NOMO-1 treated with dmso at 0.1 percent for 144 hours (cell line): ENCODE measurements around the gene NOL3.

ENCODE experiments used
- DNase-seq: peaks from one replicate; lab custom pipeline; 2025; ENCODE audit not compliant: unreplicated experiment; lab: John Stamatoyannopoulos, UW

Gene NOL3

DNA sequence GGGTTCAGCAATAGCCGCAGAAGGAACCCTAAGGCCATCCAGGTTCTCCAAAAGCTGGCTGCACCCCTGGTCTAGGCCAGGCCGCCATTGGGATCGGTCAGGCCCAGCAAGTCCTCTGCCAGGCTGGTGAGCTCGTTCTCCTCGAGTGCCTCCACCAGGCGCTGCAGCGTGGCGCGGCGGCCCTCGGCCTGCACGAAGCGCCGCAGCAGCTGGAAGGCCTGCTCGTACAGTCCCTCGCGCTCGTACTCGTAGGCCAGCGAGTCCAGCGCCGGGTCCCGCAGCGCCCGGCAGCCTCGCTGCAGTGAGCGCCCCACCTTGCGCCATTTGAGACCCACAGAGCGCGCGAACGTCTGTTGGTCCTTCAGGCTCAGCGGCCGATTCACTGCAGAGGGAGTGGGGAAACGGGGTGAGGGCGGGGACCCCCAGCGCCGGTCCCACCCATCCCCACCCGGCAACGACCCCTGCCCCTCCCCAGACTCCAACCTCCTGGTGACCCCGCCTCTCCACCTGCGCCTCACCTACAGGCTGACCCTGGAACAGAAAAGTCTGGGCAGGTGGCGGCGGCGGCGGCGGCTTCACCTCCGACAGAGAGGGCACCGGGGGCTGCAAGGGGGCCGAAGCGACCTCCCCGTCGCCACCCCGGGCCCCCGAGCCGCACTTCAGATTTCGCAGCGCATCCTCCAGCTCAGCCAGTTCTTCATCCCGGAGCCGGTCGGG lies 15.6 kb upstream of the NOL3 start:
- DNase-seq, result no peak

DNA sequence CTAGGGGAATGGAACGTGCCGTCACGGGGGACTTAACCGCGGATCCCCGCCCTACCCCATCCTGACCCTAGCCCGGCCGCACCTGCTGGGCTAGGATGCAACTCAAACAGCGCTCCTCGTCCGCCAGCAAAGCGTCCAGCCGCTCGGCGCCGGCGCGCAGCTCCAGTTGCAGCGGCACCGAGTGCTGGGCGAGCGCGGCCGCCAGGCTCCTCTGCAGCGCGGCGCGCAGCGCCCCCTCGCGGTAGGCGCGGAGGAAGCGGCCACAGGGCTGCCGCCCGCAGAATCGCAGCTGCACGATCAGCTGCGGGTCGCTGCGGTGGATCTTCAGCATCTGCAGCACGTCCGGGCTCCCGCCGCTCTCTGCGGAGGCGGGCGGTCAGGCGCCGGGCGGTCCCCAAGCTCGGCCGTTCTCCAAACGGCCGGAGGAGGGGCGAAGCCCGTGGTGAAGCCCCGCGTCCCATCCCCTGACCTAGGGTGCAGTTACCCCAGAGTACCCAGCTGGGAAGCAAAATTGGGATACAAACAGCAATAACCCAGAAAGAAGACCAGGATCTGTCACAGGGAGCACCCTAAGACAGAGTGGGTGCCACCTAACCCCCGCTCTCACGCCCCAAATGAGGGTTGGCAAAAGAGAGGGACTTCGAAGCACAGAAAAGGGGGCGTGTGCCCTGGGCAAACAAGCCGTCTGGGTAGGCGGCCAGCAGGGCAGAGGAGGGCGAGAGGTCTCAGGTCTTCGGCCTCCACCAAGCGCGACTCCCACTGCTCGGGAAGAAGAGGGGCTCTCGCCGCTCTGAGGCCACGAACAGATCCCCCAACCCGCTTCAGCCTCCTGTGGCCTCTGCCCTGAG lies 14.8 kb upstream of the NOL3 start:
- DNase-seq, result peak; percentile 52

DNA sequence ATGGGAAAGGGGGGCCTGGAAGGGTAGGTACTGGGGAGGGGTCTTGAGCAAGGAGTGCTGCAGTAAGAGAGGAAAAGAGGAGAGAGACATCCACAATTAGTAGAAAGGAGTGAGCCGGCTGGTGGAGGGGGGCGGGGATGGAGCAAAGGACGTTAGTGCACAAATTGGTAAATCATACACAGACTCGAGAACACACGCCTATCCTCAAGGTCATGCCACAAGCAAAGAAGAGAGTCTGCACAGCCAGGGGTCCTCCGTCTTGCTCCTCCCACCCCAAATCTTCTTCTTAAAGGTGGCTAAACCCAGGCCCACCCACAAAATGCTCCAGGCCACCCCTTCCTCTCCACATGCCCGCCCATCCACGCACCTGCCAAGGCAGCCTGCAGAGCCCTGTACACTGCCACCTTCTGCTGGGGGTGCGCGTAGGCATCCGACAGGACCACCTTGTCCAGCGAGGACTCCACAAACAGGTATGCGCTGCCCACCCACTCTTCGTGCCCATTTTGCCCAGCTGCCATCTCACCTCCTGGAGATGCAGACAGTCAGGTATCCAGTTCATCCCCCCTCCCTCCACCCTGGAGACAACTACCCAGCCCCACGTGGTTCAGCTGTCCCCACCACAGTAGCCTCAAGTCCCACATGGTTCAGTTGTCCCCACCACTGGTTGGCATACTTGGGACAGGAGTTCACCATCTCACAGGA lies 14.0 kb upstream of the NOL3 start:
- DNase-seq, result no peak

DNA sequence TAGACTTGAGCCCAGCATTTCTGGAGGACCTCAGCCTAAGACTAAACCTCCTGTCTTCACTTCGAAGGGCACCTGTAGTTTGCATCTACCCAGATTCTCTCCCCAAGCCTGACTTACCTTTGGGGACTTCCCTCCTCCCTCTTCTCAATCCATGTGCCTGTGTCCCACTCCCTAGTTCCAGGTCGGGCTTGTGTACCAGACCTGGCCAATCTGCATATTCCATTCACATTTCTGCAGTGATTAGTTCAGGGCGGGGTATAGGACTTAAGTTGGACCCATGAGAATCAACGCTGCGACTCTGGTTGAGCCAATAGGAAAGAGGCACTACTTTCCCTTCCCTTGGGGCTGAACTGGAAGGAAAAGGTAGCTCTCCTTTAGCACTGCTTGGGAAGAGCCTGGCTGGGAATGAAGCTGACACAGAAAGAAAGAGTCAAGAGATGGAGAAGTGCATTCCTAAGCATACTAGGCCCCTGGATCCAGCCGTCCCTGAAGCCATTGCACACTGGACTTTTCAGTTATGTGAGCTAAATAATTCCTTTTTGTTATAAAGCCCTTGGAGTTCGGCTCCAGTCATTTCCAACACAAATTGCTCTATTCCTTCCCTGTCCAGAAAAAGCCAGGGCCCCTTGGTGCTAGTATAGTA lies 13.1 kb upstream of the NOL3 start:
- DNase-seq, result no peak

DNA sequence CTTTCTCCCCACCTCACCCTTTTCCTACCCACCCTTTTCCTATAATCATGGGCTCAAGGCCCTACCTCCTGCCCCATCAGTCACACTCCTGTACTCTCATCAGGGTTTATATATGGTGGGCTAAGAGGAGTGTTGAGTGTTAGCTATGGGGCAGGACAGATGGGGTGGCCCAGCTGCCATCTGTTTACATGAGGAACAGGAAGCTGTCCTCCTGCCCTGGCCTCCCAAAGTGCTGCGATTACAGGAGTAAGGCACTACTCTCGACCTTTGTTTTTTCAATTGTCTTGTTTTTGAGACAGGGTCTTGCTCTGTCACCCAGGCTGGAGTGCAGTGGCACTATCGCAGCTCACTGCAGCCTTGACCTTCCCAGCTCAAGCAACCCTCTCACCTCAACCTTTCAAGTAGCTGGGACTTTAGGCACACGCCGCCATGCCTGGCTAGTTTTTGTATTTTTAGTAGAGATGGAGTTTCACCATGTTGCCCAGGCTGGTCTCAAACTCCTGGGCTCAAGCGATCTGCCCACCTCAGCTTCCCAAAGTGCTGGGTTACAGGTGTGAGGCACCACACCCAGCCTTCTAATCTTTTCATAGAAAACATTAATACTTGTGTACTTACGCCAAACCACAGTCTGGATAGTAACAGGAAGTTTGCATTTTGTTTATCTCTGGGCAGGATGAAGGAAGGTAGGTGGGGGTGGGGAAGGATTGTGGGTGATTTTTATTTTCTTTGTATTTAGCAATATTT lies 12.3 kb upstream of the NOL3 start:
- DNase-seq, result no peak

DNA sequence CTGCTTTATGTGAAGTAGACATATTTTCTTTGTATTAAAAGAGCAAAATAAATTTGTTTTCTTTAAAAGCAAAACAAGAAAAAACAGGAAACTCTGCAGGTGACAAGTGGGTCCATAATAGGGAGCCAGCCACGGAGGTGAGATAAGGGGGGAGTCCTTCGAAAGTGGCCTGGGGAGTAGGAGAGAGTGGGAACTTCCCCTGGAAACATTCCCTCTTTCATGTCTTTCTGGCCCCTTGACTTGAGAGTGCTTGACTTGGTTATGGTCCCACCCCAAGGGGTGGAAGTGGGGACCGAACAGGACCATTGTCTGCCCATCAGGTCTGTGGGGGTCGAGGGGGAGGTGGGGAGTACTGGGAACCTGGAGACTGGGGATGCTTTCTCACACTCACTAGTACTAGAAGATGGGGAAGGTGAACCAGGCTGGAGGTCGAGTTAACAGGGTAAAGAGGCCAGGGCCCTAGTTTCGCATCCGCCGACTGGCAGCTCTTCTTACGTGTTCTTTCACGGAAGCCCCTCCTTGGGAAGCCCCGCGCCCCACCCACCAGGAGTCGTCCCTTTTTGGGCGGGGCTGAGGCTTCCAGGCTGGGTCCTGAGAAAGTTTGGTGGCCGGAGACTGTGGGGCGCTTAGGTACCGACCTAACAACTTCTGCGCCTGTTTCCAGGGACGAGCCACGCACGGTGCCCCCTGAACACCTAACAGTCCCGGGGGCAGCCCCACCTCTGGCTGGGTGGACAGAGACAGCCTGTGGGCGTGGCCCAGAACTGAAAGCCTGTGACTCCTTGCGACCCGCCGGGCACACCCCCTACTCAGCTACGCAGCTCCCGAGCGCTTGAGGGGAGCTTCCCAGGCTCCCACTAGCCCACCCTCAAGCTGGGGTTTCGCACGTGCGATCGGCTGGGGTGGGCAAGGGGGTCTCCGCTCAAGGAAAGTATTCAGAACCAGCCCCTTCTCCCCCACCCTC lies 11.4 kb upstream of the NOL3 start:
- peak; percentile 50 for DNase-seq

DNA sequence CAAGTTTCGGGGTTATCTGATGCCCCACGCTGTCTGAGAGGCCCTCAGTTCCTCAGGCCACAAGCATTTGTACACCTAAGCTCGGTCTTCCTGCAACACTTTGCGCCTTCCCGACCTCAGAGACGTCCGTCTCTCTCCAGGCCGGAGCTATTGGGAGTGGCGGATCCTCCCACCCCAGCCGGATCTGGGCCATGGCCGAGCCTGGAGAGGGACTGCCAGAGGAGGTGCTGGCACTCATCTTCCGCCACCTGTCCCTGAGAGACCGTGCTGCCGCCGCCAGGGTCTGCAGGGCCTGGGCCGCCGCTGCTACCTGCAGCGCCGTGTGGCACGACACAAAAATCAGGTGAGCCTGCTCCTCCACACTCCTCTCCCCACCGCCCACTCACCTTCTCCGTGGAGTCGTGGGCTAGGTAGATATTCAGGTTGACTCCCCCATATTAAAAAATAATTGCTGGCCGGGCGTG lies 8.7 kb upstream of the NOL3 start:
- no peak for DNase-seq

DNA sequence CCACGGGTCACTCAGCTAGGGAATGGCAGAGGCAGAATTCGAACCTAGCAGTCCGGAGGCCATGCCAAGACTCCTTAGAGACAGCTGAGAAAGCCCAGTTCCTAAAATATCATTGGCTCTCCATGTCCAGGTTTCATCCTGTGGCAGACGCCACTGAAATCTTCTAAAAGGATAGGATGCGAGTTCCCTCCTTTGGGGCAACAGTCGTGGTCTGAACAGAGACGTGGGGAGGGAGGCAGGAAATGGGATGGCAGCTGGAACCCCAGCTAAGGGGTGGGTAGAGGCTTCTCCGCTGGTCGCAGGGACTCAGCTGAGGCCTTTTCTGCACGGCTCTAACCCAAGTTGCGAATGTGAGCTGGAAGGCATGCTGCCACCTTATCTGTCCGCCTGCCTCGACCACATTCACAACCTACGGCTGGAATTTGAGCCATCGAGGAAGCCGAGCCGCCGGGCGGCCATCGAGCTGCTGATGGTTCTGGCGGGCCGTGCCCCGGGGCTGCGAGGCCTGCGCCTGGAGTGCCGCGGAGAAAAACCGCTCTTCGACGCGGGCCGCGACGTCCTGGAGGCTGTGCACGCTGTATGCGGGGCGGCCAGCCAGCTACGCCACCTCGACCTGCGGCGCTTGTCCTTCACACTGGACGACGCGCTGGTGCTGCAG lies 7.7 kb upstream of the NOL3 start:
- DNase-seq, result no peak

DNA sequence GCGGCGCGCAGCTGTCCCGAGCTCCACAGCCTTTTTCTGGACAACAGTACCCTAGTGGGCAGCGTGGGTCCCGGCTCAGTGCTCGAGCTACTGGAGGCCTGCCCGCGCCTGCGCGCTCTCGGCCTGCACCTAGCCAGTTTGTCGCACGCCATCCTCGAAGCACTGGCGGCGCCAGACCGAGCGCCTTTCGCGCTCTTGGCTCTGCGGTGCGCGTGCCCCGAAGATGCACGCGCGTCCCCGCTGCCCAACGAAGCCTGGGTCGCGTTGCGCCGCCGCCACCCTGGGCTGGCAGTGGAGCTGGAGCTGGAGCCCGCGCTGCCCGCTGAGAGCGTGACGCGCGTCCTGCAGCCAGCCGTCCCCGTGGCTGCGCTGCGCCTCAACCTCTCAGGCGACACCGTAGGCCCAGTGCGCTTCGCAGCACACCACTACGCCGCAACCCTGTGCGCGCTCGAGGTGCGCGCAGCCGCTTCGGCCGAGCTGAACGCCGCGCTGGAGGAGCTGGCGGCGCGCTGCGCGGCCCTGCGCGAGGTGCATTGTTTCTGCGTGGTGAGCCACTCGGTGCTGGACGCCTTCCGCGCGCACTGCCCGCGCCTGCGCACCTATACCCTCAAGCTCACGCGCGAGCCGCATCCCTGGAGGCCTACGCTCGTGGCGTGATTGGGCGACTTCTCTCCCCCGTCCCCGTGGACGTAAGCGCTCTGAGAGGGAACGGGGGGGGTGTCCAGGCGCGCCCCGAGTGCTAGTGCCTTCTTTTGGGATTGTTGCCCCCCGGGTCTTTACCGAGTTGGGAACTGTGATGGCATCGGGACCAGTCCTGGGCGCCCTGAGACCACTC lies 7.0 kb upstream of the NOL3 start:
- no peak for DNase-seq

DNA sequence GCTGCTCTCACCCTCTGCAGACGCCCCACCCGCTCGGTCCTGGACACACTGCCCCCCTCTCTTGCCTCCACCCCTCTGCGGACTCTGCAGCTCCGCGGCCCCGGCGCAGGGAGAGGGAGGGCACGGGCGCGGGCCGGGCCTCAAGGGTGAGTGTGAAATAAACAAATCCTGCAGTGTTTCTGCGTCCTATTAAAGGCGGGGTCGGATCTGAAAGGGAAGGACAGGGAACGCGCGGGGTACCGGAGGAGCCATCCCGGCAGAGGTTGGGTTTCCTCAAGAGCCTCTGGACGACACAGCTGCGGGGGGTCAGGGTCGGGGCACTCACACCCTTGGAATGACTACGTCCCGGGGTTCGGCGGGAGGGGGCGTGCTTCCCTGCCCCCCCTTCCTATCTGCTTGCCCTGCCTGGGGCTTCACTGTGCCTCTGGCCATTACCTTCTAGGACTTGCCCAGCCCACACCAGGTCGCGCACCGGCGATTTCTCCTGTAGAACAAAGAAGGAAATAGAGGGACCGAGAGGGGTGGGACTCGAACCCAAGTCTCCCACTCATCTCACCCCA lies 6.3 kb upstream of the NOL3 start:
- DNase-seq, result no peak

DNA sequence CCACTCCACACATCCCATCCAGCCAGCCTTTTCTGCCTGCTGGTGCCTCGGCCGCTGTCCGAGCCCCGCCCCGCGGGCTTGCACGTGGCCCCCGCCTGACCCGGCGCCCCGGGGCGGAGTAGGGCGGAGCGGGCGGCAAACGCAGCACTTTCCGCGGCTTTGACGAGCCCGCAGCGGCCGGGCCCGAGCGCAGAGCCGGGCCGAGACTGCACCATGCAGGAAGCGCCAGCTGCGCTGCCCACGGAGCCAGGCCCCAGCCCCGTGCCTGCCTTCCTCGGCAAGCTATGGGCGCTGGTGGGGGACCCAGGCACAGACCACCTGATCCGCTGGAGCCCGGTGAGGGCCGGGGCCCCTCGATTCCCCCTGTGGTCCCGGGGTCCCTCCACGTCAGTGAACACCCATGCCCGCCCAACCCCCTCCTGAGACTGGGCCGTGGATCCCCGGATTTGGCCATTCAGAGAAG lies 5.7 kb upstream of the NOL3 start, which contains the start of gene HSF4:
HSF4 (plus strand) TSS at position 147 of the 463 bp plus-strand sequence; CDS start at position 214, 67 bp downstream.
- no peak for DNase-seq

DNA sequence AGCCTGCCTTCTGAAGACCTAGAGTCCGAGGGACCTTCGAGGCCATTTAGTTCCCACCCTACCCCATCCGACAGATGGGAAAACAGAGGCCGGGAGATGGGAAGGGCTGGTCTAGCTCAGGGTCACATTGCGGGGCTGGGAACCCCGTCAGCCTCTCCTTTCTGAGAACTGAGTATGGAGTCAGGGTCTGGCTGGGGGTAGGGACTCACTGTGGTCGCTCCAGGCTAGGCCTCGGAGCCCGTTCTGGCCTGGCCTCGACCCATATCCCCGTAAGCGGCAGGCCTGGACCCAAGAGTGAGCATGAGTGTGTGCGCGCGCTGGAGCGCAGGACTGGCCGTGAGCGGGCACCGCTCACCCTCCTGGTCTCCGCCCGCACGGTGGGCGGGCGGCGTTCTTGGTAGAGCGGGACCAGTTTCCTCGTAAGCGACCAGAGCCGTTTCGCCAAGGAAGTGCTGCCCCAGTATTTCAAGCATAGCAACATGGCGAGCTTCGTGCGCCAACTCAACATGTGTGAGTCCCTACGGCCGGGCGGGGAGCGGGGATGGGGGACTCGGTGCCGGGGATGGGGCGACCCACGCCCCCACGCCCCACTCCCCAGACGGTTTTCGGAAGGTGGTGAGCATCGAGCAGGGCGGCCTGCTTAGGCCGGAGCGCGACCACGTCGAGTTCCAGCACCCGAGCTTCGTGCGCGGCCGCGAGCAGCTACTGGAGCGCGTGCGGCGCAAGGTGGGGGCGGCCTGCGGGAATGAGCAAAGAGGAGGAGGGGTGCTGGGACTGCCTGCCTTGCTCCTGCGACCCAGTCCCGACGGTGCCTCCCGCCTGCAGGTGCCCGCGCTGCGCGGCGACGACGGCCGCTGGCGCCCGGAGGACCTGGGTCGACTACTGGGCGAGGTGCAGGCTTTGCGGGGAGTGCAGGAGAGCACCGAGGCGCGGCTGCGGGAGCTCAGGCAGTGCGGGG lies 4.9 kb upstream of the NOL3 start:
- no peak for DNase-seq

DNA sequence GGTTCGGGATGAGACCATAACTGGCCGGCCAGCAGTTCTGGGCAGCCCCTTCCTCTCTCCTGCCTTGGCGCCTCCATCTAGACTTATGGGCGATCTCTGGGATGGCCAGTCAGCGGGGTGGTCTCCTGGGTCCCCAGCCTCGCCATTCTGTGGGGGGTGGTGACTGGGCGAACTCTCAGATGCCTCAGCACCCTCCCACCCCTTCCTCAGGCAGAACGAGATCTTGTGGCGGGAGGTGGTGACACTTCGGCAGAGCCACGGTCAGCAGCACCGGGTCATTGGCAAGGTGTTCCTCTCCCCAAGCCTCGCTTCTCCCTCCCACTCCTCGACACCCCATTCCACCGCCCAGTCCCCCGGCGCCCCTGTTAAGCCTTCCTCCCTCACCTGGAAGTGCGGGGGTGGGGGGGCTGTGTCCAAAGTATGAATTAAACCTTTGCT lies 4.2 kb upstream of the NOL3 start:
- DNase-seq, result no peak

DNA sequence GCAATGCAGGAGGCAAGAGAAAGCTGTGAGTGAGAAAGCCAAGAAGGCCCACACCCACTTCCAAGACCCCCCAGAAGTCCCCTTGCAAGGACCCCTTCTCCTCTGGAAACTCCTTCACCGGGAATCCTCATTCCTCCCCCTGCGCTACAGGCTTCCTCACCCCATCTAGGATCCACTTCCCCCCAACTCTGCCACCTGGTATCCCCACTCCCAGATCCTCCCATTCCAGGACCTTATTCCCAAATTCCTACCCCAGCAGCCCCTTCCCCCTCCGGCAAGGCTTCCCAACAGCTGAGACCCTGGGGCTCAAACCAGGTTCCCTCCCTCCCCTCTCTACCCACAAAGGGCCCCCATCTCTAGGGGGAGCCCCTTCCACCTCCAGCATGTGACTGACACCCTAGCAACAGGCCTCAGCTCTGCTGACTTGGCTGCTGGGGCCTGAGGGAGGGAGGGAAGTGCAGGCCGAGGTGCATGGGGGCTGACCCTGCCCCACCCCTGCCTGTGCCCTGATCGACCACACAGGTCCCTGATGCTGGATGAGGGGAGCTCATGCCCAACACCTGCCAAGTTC lies 3.7 kb upstream of the NOL3 start:
- DNase-seq, result no peak

DNA sequence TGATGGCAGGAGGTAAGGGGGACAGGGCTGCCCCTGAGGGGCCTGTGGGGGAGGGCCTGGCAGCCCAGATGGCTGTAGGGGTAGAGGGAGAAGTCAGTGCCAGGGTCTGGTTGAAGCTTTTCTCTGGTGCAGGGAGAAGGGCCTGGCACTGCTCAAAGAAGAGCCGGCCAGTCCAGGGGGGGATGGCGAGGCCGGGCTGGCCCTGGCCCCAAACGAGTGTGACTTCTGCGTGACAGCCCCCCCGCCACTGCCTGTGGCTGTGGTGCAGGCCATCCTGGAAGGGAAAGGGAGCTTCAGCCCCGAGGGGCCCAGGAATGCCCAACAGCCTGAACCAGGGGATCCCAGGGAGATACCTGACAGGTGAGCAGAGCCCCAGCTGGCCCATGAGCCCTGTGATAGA lies 2.8 kb upstream of the NOL3 start:
- DNase-seq, result no peak

DNA sequence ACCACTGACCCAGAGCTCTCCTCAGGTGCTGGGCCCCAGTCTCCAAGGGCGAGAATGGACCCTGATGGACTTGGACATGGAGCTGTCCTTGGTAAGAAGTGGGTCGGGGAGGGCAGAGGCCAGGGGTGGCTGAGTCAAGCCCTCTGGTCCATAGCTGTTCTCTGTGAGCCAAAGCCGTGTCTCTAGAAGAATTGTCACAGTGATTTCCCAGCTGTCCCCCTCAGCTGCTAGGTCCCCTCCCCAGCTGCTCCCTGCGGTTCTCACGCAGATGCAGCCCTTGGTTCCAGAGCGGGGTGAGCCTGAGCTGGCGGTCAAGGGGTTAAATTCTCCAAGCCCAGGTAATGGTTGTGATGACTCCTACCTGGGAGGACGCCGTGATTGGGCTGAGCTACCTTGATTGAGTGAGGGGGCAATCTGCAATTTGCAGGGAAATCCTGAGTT lies 1.3 kb upstream of the NOL3 start:
- DNase-seq, result no peak
